Progenitor cell of endocrine pancreas (in vitro differentiated cells): ENCODE data around the gene PKP3. TPM values are rescaled to one million over a fixed set of nuclear protein-coding genes. Genes with fewer than 3 reads are reported as not detected.

Source experiments
- DNase-seq: peaks from one replicate; pipeline ENCODE4 v3.0.0; 2021; ENCODE audit warnings: low spot score; ENCODE audit not compliant: unreplicated experiment
- H3K27ac Mint-ChIP-seq: 2 replicates; pipeline ENCODE4 v1.8.0; 2021; ENCODE audit warnings: mild to moderate bottlenecking, moderate library complexity, mixed read lengths
- H3K27me3 Mint-ChIP-seq: 2 replicates; pipeline ENCODE4 v1.8.0; 2021; ENCODE audit warnings: mixed read lengths
- H3K36me3 Mint-ChIP-seq: 2 replicates; pipeline ENCODE4 v1.8.0; 2022; ENCODE audit warnings: mixed read lengths; ENCODE audit not compliant: insufficient read depth
- H3K4me1 Mint-ChIP-seq: 2 replicates; pipeline ENCODE4 v1.8.0; 2021; ENCODE audit warnings: low read depth, mixed read lengths
- H3K4me3 Mint-ChIP-seq: 2 replicates; pipeline ENCODE4 v1.8.0; 2021; ENCODE audit warnings: low read depth, mild to moderate bottlenecking, moderate library complexity, mixed read lengths
- H3K9me3 Mint-ChIP-seq: 2 replicates; pipeline ENCODE4 v1.8.0; 2021; ENCODE audit warnings: low read depth, mixed read lengths
- total RNA-seq: library from RNA; stranded (reverse); gene quantifications from 2 replicates; pipeline ENCODE4 v1.2.1, GENCODE V29; 2021
- TF ChIP-seq, protein P1 (sequence below): fragments of 200-600 bp; sonication (generic); IDR thresholded peaks from one replicate; pipeline ENCODE4 v1.5.0; 2021; ENCODE audit warnings: antibody characterized with exemption, mild to moderate bottlenecking; ENCODE audit not compliant: unreplicated experiment

The PKP3 gene
- total RNA-seq, 1 donor from 2014 or later = 55.9 TPM

DNA sequence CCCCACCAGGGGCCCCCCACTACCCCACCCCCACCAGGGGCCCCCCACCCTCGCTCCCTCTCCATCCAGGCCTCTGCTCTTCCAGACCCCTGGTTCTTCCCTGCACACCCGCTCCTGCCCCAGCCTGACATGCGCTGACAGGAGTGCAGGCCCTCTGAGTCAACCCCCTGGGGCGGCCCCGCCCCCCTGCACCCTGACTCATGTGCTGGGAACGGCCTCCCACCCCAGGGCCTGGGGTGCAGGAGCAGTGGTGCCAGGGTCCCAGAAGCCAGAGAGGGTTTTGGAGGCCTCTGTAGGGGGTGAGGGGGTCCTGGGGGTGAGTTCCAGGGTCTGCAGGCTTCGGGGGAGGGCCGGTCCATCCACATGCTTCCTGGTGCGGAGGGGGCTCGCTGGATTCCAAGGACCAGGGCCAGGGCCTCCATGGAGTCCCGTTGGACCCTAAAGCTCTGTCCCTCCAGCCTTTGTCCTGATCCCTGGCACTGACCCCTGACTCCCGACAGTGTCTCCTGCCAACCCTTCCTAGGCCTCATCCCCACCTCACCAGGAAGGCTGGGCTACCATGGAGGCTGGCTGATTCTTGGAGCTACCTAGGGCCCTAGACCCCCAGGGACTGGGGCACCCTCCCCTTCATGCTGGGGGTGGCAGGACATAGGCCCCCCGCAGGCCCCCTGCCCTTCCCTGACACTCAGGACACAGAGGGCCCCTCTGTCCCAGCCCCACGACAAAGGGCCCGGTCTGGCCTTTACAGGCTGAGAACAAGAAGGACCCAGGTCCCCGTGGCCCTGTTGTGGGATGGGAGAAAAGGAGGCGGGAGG lies 583 bp upstream of the PKP3 start:
- Mint-ChIP-seq H3K4me1 (peaks cover 4% of the 10 kb centered on the region), H3K4me3 (peak overlapping the region; percentile 82)

DNA sequence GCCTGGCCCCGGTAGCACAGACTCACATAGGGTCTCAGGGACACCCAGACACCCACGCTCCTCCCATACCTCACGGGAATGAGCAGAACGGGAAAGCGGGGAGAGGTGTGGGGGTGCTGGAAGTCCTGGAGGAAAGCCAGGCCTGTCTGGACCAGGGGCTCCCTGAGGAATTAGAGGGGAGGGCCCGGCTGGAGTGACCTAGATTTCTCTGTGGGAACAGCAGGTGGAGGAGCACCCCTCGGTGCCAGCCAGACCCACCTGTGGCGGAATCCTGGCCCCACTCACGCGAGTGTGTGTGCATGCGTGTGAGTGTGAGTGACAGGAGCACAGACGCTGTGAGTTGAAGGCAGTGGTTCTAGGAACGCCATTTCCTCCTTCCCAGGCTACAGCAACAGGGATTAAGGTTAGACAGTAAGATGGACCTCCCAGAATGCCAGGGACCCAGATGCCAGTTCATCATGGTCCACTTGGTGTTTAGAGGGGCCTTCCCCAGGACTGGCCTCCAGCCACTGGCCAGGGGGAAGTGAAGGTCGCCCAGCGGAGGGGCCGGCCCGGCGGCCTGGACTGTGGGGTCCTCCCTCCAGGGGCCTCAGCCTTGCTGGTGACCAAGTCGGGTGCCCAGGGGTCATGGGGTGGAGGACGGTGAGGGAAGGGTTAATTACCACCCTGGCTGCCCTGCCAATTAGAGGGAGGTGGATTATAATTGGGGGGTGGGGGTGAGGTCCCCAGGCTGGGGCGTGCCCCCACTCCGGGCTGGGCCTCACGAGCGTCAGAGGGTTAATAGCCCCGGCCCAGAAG lies 1.0 kb downstream of the PKP3 start:
- Mint-ChIP-seq H3K4me1 (peaks cover 4% of the 10 kb centered on the region), H3K27ac (no peak overlapping the region), H3K36me3 (peaks cover 14% of the 10 kb centered on the region), H3K4me3 (peak overlapping the region; percentile 82), H3K27me3 (no peaks in the 10 kb centered on the region), H3K9me3 (no peaks in the 10 kb centered on the region)
- TF ChIP-seq, protein P1, sequence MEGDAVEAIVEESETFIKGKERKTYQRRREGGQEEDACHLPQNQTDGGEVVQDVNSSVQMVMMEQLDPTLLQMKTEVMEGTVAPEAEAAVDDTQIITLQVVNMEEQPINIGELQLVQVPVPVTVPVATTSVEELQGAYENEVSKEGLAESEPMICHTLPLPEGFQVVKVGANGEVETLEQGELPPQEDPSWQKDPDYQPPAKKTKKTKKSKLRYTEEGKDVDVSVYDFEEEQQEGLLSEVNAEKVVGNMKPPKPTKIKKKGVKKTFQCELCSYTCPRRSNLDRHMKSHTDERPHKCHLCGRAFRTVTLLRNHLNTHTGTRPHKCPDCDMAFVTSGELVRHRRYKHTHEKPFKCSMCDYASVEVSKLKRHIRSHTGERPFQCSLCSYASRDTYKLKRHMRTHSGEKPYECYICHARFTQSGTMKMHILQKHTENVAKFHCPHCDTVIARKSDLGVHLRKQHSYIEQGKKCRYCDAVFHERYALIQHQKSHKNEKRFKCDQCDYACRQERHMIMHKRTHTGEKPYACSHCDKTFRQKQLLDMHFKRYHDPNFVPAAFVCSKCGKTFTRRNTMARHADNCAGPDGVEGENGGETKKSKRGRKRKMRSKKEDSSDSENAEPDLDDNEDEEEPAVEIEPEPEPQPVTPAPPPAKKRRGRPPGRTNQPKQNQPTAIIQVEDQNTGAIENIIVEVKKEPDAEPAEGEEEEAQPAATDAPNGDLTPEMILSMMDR = no peak
- no peak for DNase-seq

More for the DNA sequence above, 583 bp upstream of the PKP3 start:
- TF ChIP-seq, protein P1 = no peak
- Mint-ChIP-seq H3K9me3 (no peaks in the 10 kb centered on the region), H3K36me3 (peaks cover 5% of the 10 kb centered on the region), H3K27ac (peak overlapping the region; percentile 88), H3K27me3 (peaks cover under 1% of the 10 kb centered on the region)
- DNase-seq = no peak

DNA sequence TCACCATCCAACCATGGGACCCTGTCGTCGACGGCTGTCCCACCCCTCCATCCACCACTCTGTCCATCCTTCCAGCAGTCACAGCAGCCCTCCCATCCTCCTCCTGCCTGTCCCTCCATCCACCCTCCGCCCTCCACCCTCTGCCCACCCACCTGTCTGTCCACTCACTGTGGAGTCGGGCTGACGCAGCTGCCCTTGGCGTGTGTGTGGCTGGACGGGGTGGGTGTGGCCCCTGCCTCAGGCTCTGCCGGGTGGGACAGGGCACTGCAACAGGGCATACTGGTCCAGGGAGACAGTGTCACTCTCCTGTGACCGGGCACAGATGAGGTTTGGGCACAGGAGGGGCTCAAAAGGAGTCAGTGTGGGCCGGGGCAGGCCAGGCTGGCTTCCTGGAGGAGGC lies 1.9 kb downstream of the PKP3 start:
- H3K36me3 Mint-ChIP-seq = peaks cover 14% of the 10 kb centered on the region
- H3K27me3 Mint-ChIP-seq = no peaks in the 10 kb centered on the region
- H3K27ac Mint-ChIP-seq = no peak overlapping the region
- no peak overlapping the region for H3K4me3 Mint-ChIP-seq
- TF ChIP-seq, protein P1 = no peak
- H3K4me1 Mint-ChIP-seq = peaks cover 4% of the 10 kb centered on the region
- DNase-seq = no peak
- H3K9me3 Mint-ChIP-seq = no peaks in the 10 kb centered on the region

DNA sequence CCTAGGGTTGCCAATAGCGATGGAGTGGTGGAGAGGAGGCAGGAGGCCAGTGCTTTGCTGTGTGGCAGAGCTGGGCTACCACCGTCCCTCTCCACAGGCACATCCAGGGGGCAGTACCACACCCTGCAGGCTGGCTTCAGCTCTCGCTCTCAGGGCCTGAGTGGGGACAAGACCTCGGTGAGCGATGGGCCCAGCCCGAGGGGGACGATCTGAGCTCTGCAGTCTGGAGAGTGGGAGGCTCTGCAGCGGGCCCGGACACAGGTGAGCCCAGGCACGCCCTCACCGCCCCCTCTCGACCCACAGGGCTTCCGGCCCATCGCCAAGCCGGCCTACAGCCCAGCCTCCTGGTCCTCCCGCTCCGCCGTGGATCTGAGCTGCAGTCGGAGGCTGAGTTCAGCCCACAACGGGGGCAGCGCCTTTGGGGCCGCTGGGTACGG lies 2.5 kb downstream of the PKP3 start:
- Mint-ChIP-seq H3K4me1 (peaks cover 4% of the 10 kb centered on the region), H3K36me3 (peaks cover 14% of the 10 kb centered on the region), H3K9me3 (no peaks in the 10 kb centered on the region), H3K27me3 (no peaks in the 10 kb centered on the region), H3K4me3 (no peak overlapping the region), H3K27ac (no peak overlapping the region)
- TF ChIP-seq, protein P1 = no peak
- no peak for DNase-seq

DNA sequence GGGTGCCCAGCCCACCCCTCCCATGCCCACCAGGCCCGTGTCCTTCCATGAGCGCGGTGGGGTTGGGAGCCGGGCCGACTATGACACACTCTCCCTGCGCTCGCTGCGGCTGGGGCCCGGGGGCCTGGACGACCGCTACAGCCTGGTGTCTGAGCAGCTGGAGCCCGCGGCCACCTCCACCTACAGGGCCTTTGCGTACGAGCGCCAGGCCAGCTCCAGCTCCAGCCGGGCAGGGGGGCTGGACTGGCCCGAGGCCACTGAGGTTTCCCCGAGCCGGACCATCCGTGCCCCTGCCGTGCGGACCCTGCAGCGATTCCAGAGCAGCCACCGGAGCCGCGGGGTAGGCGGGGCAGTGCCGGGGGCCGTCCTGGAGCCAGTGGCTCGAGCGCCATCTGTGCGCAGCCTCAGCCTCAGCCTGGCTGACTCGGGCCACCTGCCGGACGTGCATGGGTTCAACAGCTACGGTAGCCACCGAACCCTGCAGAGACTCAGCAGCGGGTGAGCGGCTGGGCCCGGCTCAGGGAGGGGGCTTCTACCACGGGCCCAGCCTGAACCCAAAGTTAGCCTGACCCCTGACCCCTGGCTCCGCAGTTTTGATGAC lies 3.0 kb downstream of the PKP3 start:
- no peak for DNase-seq
- H3K27me3 Mint-ChIP-seq = no peaks in the 10 kb centered on the region

More for the DNA sequence above, 3.0 kb downstream of the PKP3 start:
- Mint-ChIP-seq H3K4me3 (no peak overlapping the region), H3K36me3 (peaks cover 14% of the 10 kb centered on the region), H3K27ac (no peak overlapping the region), H3K9me3 (no peaks in the 10 kb centered on the region), H3K4me1 (peaks cover 4% of the 10 kb centered on the region)
- TF ChIP-seq, protein P1 = no peak
